ENCODE data around the gene PACRG.
A peak's percentile ranks its signal among the peaks of the same experiment; 100 is the strongest.
"Not testable (repeated sequence)": the region's sequence is repeated elsewhere in the genome, so short reads cannot be mapped to it uniquely, and the experiment has no call there.

The PACRG gene

DNA sequence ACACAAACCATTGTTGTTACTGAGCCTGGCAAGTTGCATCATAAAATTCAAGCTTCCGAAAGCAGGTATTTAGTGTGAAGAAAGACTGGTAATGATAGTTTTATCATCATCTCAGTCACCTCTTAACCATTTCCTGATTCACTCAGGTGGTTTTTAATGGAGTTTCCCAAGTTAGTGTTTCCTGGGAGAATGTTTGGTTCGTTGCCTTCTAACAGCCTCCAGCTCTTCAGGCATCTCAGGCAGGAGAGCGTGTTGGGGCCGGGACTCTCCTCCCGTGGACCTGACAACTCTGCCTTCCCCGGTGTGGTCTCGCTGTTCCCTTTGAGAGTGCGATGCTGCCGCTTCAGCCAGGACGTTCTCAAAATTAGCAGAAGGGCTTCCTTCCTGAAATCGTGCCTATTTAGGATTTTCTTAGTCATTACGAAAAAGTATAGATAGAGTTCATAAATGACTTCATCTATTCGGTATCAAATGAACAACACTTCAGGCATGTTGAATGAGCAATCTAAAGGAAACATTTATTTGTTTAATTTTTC, 581.8 kb downstream of the PACRG start:
- TF ChIP-seq POLR2A (IDR thresholded peaks at IDR 0.05; ENCODE audit: low read depth, low read length): no peak
- FAIRE-seq (no peak), DNase-seq (ENCODE audit: insufficient read length, low spot score) (no peak)

DNA sequence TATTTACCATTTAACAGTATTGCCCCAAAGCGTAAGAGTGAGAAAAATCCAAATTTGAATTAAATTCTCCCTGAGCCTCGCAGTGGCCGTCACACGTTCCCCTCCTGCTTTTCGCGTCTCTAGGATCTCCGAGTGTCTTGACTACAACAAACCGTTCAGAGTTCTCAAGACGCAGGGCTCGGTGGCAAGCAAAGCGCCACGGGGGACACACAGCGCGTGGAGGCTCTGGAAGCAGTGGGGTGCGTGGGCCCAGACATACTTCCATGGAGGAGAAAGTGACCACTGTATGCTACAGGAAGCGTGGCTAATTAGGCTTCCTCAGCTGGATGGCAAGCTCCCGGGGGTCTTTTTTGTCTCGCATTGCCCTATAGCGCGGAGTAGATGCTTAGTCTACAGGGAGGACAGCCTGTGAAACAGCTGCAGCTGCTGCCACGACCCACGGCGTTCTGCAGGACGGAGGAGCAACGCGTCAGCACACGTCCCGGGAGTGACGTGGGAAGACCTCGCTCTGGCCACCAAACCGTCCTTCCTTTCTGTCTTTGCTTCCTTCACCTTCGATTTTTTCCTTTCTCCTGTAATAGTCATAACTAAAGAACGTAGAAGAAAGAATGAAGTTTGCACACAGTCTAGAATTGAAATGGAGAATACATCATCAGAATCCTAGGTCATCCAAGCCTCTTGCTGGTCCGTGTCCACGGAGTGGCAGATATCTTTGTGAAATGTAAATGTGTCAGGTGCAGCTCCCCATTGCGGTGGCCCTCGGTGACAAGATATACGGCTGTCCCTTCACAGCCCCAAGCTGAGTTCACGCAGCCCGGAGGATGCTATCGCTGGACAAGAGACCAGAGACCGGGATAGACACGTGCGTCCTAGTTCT, 582.6 kb downstream of the PACRG start:
- DNase-seq (ENCODE audit: insufficient read length, low spot score) (no peak), FAIRE-seq (no peak)
- TF ChIP-seq POLR2A (IDR thresholded peaks at IDR 0.05; ENCODE audit: low read depth, low read length): no peak

DNA sequence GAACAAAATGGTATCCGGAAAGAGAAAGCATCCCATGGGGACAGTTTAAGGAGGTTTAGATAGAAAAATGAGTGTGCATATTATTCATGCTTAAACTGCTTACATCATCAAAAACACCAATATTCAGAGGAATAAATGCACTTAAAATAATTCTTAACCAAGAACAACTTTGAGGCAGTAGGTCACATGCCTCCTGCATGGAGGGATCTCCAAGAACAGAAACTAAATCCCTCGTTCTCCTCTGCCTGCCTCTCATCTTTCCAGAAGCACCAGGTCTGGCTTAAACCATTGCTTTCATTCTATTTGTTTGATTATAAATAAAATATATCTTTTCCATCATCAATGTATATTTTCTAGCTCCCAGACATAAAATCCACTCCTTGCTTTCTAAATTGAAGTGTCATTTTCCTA, 583.2 kb downstream of the PACRG start:
- no peak for TF ChIP-seq POLR2A (IDR thresholded peaks at IDR 0.05; ENCODE audit: low read depth, low read length)
- FAIRE-seq: no peak
- DNase-seq (ENCODE audit: insufficient read length, low spot score): no peak

DNA sequence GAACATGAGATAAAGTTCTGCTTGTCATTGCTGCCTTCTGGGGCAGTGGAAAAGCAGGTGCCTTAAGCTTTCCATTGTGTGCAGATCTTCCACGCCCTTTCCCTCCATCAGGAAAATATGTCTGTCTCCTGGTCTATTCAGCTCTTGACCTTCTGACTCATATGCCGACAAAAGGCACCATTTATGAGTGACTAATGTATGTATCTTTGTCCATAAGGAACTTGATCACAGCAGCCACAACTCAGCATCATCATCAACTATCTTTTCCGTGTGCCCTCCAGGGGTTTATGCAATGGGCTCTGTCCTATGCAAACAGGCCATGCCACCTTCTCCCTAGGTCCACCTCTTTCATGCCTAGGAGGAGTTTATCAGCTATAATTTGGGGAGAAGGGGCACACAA, 584.1 kb downstream of the PACRG start:
- FAIRE-seq (no peak), DNase-seq (ENCODE audit: insufficient read length, low spot score) (peak; percentile 5)
- no peak for TF ChIP-seq POLR2A (IDR thresholded peaks at IDR 0.05; ENCODE audit: low read depth, low read length)

DNA sequence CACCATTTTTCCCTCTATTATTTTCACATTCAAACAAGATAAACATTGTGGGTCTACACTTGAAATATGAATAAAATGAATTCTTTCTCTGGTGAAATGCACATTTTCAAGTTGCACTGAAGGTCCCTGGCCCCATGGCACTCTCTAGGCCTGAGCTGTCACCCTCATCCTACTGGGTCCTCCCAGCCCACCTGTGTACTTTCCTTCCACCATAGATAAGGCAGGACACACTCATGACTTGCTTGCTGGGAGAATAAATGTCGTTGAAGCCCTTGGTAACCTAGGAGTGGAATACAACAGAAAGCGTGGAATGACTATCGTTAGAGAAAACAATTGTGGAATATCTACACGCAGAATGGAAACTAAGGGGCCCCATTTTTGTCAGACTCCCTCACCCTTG, 585.8 kb downstream of the PACRG start:
- FAIRE-seq (no peak), DNase-seq (ENCODE audit: insufficient read length, low spot score) (no peak)
- no peak for TF ChIP-seq POLR2A (IDR thresholded peaks at IDR 0.05; ENCODE audit: low read depth, low read length)

DNA sequence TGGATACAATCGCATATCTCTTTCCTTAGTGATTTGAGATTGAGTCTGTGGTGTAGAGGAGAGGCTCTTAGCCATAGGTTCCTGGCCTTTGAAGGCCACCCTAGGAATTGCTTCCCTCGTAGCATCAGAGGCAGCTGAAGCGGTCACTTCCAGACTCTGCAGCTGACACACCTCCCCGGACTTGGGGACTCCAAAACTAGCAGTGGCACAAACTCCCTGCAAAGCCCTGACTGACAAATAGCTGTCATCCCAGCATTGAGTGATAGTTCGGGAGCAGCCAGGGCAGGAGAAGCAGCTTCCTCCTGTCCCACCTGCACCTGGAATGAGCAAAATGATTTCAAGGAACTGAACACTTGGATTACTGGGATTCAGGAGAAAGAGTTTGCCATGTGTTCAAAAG, 586.2 kb downstream of the PACRG start:
- FAIRE-seq (no peak), DNase-seq (ENCODE audit: insufficient read length, low spot score) (no peak)
- no peak for TF ChIP-seq POLR2A (IDR thresholded peaks at IDR 0.05; ENCODE audit: low read depth, low read length)

DNA sequence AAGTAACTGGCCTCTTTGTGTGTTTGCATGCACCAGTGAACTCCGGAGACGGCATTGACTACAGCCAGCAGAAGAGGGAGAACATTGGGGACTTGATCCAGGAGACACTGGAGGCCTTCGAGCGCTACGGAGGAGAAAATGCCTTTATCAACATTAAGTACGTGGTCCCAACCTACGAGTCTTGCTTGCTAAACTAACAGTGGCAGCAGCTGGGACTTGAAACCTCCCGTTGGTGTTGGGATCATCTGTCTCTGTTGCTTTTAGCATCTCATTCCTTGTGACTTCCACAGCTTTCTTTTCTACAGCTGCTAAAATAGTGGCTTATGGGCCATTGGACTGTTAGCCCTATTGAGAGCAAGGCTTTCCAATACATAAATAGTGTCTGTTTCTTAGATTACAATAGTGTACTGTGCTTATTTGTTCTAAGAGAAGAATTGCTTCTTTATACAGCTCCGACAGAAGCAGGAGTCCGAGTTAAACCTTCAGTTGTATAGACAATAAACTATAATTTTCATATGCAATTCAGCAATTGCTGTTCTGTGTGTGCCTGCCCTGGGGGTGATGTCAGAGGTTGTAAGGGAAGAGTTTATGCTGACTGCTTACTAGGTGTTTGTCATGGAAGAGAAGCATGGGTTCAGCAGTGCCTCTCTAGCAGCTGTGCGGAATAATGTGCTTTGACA, 587.2 kb downstream of the PACRG start:
- FAIRE-seq (no peak), DNase-seq (ENCODE audit: insufficient read length, low spot score) (no peak)
- TF ChIP-seq POLR2A (IDR thresholded peaks at IDR 0.05; ENCODE audit: low read depth, low read length): no peak

DNA sequence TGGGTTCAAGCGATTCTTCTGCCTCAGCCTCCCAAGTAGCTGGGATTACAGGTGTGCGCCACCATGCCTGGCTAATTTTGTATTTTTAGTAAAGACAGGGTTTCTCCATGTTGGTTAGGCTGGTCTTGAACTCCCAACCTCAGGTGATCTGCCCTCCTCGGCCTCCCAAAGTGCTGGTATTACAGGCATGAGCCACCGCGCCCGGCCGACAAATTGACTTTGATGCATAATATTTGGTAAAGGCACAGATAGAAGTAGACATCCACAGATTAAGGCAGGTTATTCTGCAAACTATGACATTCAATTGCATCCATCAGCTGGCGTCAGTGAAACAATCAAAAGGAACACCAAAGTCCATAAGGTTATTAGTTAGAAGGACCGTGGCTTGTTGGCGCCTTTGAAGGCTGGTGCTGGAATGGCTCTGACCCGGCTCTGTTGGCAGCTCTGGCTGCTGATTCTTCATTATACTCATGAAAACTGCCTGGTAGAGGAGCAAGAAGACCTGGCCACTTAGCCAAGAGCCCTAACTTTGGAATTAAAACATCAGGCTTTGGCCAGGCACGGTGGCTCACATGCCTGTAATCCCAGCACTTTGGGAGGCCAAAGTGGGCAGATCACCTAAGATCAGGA, 589.2 kb downstream of the PACRG start:
- not testable (repeated sequence) for DNase-seq (ENCODE audit: insufficient read length, low spot score); FAIRE-seq

DNA sequence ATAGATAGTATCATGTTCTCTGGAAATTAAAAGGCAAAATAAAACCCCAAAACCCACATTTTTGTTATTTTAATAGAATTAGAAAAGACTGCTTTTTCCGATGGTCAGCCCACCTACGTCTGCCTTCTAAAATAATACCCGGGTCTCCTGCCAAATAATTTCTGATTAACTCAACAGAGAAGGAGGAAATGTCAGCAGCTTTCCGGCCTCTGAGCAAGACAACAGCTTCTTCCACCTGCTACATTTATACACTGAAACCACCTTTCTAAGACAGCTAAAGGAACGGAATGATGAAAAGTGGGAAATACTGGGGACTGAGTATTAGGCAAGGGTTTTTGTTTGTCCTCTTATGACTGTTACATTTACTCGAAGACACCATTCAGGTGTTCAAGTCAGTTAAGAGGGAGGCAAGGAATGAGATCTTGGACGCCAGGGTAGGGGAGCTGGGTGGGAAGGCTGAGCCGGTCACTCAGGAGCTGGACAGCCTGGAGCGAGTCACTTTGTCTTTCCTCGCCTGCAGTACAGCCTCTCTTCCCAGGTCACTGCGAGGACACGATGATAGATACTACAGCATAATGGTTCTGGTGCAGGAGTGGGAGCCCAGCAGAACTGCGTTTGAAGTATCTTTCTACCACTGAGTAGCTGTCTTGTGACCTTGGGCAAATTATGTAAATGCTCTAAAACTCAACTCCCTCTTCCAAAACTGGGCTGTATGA, 590.5 kb downstream of the PACRG start:
- no peak for DNase-seq (ENCODE audit: insufficient read length, low spot score)
- no peak for TF ChIP-seq POLR2A (IDR thresholded peaks at IDR 0.05; ENCODE audit: low read depth, low read length)
- FAIRE-seq: no peak

DNA sequence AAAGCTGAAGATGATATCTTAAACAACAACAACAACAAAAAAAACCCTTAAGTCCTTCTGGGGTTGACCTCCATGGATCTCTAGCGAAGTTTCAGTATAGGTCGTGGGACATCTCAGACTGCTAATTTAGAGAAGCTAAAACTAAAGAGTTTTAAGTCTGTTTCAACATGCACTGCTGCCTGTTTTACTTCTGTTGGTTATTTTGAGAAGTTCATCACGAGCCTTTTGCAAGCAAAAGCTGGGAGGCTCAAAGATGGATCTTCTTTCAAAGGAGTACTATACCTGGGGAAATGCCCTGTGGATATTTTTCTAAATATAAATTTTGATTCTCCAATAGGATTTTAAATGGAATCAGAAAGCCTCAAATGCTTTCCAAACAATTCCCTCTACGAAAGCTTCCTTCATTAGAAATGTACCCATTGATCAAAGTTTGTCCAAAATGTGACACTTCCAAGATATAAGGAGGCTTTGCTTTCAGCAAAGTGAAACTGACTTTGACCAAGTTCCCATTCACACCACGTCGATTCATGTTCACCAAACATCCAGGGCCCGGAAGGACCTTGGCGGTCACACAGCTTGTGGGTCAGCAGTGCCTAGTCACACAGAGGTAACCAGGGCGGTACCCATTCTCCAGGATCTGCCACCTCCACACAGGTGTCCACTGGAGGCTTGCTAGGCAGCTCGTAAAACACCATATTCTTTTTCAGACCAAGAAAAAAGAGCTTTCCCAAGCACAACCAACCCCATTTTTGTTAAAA, 592.0 kb downstream of the PACRG start:
- TF ChIP-seq POLR2A (IDR thresholded peaks at IDR 0.05; ENCODE audit: low read depth, low read length): no peak
- DNase-seq (ENCODE audit: insufficient read length, low spot score) (no peak), FAIRE-seq (no peak)

DNA sequence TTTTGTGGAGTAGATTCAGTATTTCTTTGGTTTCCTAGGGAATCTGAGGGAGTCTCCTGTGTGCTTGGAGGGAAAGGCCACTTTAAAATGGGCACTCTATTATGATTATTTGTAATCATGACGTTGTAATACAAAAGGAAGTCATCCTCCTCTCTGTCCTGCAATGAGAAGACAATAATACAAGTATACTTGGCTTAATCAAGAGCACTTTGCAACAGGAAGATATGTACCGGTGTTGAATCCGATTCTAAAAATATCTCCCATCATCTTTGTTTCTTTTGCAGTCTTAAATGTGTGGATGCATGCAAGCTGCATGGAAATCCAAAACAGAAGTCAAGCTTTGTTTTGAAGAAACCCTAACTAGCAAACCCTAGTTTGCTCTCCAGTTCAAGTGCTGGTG, 592.6 kb downstream of the PACRG start:
- no peak for TF ChIP-seq POLR2A (IDR thresholded peaks at IDR 0.05; ENCODE audit: low read depth, low read length)
- FAIRE-seq (no peak), DNase-seq (ENCODE audit: insufficient read length, low spot score) (no peak)

DNA sequence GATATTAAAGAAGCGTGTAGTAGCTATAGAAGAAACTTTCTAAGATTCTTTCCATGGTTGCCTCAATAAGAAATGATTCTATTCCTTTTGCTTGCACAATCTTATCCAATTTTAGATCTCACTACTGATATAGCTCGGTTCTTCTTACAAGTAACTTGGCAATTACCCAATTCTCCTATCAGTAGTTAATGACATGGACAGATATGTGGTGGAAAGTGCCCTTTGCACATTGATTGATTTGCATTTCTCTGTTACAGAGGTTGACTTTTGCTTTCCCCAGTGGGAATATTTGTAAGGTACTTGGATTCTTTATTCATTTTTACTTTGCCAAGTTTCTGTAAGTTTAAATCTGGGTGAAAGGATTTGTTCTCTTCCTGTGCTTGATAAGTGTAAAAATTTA, 593.0 kb downstream of the PACRG start:
- FAIRE-seq (no peak), DNase-seq (ENCODE audit: insufficient read length, low spot score) (no peak)
- TF ChIP-seq POLR2A (IDR thresholded peaks at IDR 0.05; ENCODE audit: low read depth, low read length): no peak

DNA sequence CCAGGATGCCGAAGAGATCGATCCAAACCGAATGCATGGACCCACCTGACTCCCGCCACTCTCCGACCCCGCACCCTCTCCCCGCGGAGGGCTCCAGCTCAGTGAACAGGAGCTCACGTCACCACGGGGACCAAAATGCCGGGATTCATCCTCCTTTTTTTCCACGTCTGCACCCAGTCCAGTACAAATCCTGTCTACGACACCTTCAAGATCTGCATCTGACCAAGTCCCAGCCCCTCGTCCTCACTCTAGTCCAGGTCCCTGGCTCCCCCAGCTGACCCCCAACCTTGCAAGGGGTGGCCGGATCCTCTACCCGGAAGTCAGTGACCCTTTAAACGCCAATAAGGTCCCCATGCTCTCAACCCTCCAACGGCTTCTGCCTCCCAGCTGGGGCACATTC, 593.9 kb downstream of the PACRG start:
- TF ChIP-seq POLR2A (IDR thresholded peaks at IDR 0.05; ENCODE audit: low read depth, low read length): no peak
- FAIRE-seq: no peak
- DNase-seq (ENCODE audit: insufficient read length, low spot score): no peak

Measured in H54 (cell line).